Measurements from ENCODE around the gene GPR137C.
A peak's percentile ranks its signal among the peaks of the same experiment; 100 is the strongest.

- TF ChIP-seq POLR2A (IDR thresholded peaks at IDR 0.05) (peak; percentile 84 to 100), CTCF (IDR thresholded peaks at IDR 0.05) (no peak)
These were observed at the start of gene GPR137C, which contains the start of gene TXNDC16 for GRCh38 chr14:52552063-52552988.
